Bronchial epithelial cell (primary cell): ENCODE measurements around the gene SFMBT2. TPM values are rescaled to one million over a fixed set of nuclear protein-coding genes. Genes with fewer than 3 reads are reported as not detected.

Experiments
- DNase-seq: peaks from one replicate; pipeline ENCODE4 v3.0.0-alpha.2; 2010; ENCODE audit warnings: low read depth
- FAIRE-seq: peaks from 2 replicates; lab custom pipeline; 2011; peaks lifted over from hg19 to GRCh38; lab: Jason Lieb, UNC
- H3K27me3 ChIP-seq: 2 replicates; pipeline ENCODE4 v1.5.1; 2011; ENCODE audit warnings: low read length; ENCODE audit not compliant: control insufficient read depth, insufficient read depth
- H3K36me3 ChIP-seq: 2 replicates; pipeline ENCODE4 v1.5.1; 2011; ENCODE audit warnings: low read length; ENCODE audit not compliant: control insufficient read depth, insufficient read depth
- H3K4me3 ChIP-seq: 2 replicates; pipeline ENCODE4 v1.5.1; 2011; ENCODE audit warnings: mild to moderate bottlenecking, low read depth, low read length, control low read depth
- total RNA-seq: library from RNA; depleted of rRNA; stranded (reverse); fragments of >200 nt; gene quantifications from 2 replicates; pipeline ENCODE4 v1.2.1, GENCODE V29; 2014
- TF ChIP-seq, protein P1 (sequence below): IDR thresholded peaks from 2 replicates; pipeline ENCODE4 v1.5.1; 2011; ENCODE audit warnings: mild to moderate bottlenecking, moderate library complexity, low read length, control low read depth, inconsistent platforms; ENCODE audit not compliant: insufficient read depth, severe bottlenecking

The SFMBT2 gene
- total RNA-seq, 1 donor from 2014 or later: under 0.01 TPM

DNA sequence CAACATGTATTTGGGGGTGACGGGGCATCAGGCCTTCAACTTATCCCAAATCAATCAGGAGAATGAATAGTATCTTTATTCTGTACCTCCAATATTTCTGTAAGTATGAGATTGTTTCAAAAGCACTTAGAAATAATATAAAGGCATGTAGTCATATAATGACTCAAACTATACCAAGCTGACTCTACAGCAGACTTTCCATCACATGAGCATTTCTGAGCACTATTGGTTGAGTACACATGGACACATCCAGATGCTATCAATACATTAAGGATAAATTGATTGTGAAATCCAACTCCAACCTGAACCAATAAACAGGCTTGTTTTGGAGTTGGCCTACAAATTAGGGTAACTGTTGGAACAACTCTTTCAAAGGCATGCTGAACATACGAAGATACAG is 229.4 kb downstream of the SFMBT2 start:
- Histone ChIP-seq H3K27me3 (no peaks in the 10 kb centered on the region), H3K4me3 (no peak overlapping the region), H3K36me3 (no peaks in the 10 kb centered on the region)
- FAIRE-seq: no peak
- TF ChIP-seq, protein P1, sequence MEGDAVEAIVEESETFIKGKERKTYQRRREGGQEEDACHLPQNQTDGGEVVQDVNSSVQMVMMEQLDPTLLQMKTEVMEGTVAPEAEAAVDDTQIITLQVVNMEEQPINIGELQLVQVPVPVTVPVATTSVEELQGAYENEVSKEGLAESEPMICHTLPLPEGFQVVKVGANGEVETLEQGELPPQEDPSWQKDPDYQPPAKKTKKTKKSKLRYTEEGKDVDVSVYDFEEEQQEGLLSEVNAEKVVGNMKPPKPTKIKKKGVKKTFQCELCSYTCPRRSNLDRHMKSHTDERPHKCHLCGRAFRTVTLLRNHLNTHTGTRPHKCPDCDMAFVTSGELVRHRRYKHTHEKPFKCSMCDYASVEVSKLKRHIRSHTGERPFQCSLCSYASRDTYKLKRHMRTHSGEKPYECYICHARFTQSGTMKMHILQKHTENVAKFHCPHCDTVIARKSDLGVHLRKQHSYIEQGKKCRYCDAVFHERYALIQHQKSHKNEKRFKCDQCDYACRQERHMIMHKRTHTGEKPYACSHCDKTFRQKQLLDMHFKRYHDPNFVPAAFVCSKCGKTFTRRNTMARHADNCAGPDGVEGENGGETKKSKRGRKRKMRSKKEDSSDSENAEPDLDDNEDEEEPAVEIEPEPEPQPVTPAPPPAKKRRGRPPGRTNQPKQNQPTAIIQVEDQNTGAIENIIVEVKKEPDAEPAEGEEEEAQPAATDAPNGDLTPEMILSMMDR: no peak
- DNase-seq: no peak

DNA sequence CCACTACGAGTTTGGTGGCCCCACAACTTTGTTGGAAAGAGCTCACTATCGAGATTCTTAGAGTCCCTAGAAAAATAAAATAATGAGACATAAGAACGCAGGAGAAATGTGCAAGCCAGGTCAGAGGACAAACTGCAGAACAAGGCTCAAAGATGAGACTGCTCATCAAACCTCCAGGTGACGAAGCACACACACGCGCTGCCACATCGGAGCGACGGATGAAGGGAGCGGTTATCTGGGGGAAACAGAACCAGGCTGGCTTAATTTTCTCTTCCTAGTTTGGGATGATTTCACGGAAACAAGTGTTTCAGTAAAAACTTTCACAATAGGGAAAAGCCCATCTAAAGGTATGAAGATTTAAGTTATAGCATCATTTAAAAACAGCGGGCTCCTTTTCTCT is 231.3 kb downstream of the SFMBT2 start:
- TF ChIP-seq, protein P1: no peak
- FAIRE-seq: no peak

DNA sequence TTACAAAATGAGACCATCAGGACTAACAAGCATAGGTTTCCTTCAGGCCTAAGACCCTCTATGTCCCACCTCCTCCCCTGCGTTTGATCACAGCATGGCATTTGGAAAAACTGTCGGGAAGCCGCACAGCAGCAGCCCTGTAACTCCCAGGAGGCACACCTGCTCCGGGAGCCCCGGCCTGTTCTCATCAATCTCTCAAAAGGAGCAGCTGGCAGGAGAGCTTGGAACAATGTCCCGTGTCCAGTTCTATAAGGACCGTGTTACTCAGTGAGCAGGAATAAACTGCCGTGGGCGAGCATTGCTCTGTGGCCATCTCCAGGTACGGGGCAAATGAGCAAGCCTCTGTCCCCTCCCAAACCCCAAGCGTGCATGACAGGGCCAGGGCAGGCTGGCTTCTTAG is 236.9 kb downstream of the SFMBT2 start:
- H3K27me3 ChIP-seq: no peaks in the 10 kb centered on the region
- FAIRE-seq (no peak), DNase-seq (no peak)
- H3K36me3 ChIP-seq: no peaks in the 10 kb centered on the region
- TF ChIP-seq, protein P1: no peak
- H3K4me3 ChIP-seq: no peak overlapping the region

More for the DNA sequence above, 231.3 kb downstream of the SFMBT2 start:
- Histone ChIP-seq H3K36me3 (no peaks in the 10 kb centered on the region), H3K27me3 (no peaks in the 10 kb centered on the region), H3K4me3 (no peak overlapping the region)
- no peak for DNase-seq

DNA sequence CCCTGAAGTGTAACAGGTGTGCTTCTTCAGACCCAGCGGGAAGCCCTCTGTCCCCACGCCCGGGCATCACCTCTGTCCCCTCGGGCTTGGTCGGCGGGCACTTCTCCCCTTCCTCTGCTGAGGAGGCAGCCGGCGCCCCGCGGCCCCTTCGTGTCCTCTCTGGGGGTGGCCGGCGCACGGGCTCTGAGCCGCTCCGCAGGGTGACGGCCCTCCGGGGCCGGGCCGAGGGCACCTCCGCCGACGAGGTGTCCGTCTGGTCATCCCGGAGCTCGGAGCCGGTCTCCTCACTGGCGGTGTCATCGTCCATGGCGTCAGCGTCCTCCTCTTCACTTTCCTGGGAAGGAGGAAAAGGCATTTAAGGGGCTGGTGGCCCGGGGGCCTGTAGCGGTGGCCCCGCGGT is 239.0 kb downstream of the SFMBT2 start:
- H3K4me3 ChIP-seq: no peak overlapping the region
- H3K36me3 ChIP-seq: no peaks in the 10 kb centered on the region
- TF ChIP-seq, protein P1: no peak
- H3K27me3 ChIP-seq: no peaks in the 10 kb centered on the region
- no peak for DNase-seq
- no peak for FAIRE-seq

DNA sequence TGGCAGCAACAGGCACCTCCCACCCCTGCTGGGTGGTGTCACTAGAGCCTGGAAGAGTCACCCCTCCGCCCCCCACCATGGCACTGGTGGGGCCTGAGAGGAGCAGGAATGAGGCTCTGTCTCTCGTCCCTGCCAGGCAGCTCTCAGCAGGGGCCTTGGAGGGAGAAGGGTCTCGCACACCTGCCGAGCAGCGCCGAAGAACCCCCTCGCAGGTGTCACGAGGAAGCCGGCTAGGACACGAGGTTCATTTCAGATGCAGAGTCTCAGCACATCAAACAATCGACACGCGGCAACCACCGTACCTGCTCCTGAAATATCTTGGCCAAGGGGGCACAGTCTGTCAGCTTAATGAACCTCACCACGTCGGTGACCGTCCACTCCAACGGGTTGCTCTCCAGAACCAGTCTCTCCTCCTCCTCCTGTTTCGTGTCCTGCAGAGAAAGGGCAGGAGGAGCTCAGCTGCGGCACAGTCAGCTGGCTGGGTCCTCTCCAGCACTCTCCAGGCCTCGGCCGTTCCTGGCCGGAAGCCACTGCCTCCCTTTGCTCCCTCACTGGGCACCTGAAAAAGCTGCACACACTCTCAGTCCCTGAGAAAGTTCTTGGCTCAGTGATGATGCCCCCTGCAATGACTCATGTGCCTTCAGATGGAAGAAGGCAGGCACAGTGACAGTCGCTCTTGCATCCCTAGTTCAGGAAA is 240.1 kb downstream of the SFMBT2 start:
- H3K36me3 ChIP-seq: no peaks in the 10 kb centered on the region
- no peaks in the 10 kb centered on the region for H3K27me3 ChIP-seq

More for the DNA sequence above, 240.1 kb downstream of the SFMBT2 start:
- FAIRE-seq (no peak), DNase-seq (no peak)
- TF ChIP-seq, protein P1: no peak
- H3K4me3 ChIP-seq: no peak overlapping the region
